Measurements from ENCODE around the gene LHFPL3. TPM values are rescaled to one million over a fixed set of nuclear protein-coding genes. Genes with fewer than 3 reads are reported as not detected.
"Not testable (repeated sequence)": the region's sequence is repeated elsewhere in the genome, so short reads cannot be mapped to it uniquely, and the experiment has no call there.

The LHFPL3 gene
- total RNA-seq, 2 donors from 2014 or later = 0.34 to 0.45 TPM

- intact Hi-C loops (cut with DNase I, micrococcal nuclease) = no loop called here
- no peak for ATAC-seq
- no peak for DNase-seq
Measured at GRCh38 chr7:104895522-104896236, 567.3 kb downstream of the LHFPL3 start.

GRCh38 chr7:104898434-104898833 lies 570.0 kb downstream of the LHFPL3 start:
- intact Hi-C loops (cut with DNase I, micrococcal nuclease) = no loop called here
- ATAC-seq = peak; percentile 51
- no peak for DNase-seq

- ATAC-seq = no peak
- no peak for DNase-seq
- intact Hi-C loops (cut with DNase I, micrococcal nuclease) = no loop called here
Measured at GRCh38 chr7:104900525-104901239, 572.3 kb downstream of the LHFPL3 start.

GRCh38 chr7:104901240-104901619 lies 572.8 kb downstream of the LHFPL3 start:
- intact Hi-C loops (cut with DNase I, micrococcal nuclease) = no loop called here
- ATAC-seq (no peak), DNase-seq (no peak)

- intact Hi-C loops (cut with DNase I, micrococcal nuclease) = no loop called here
- no peak for DNase-seq
- no peak for ATAC-seq
Measured at GRCh38 chr7:104902183-104902582, 573.8 kb downstream of the LHFPL3 start.

GRCh38 chr7:104903044-104903443 lies 574.6 kb downstream of the LHFPL3 start:
- intact Hi-C loops (cut with DNase I, micrococcal nuclease) = no loop called here
- DNase-seq (no peak), ATAC-seq (no peak)

- ATAC-seq (no peak), DNase-seq (no peak)
- intact Hi-C loops (cut with DNase I, micrococcal nuclease) = no loop called here
Measured at GRCh38 chr7:104903846-104904245, 575.4 kb downstream of the LHFPL3 start.

- intact Hi-C loops (cut with DNase I, micrococcal nuclease) = no loop called here
- DNase-seq (no peak), ATAC-seq (no peak)
Measured at GRCh38 chr7:104906032-104906431, 577.6 kb downstream of the LHFPL3 start.

GRCh38 chr7:104906556-104906955 lies 578.2 kb downstream of the LHFPL3 start:
- intact Hi-C loops (cut with DNase I, micrococcal nuclease) = no loop called here
- DNase-seq (no peak), ATAC-seq (peak; percentile 93)

- ATAC-seq (no peak), DNase-seq (no peak)
- intact Hi-C loops (cut with DNase I, micrococcal nuclease) = no loop called here
Measured at GRCh38 chr7:104908636-104909035, 580.2 kb downstream of the LHFPL3 start.

- intact Hi-C loops (cut with DNase I, micrococcal nuclease) = no loop called here
- DNase-seq (no peak), ATAC-seq (peak; percentile 31)
Measured at GRCh38 chr7:104909096-104909495, 580.7 kb downstream of the LHFPL3 start.

GRCh38 chr7:104914421-104914820 lies 586.0 kb downstream of the LHFPL3 start:
- intact Hi-C loops (cut with DNase I, micrococcal nuclease) = no loop called here
- ATAC-seq = peak; percentile 75
- DNase-seq = no peak

- intact Hi-C loops (cut with DNase I, micrococcal nuclease) = no loop called here
- ATAC-seq (no peak), DNase-seq (no peak)
Measured at GRCh38 chr7:104921596-104921995, 593.2 kb downstream of the LHFPL3 start.

GRCh38 chr7:104922182-104923009 lies 594.0 kb downstream of the LHFPL3 start:
- DNase-seq (no peak), ATAC-seq (peak; percentile 19)
- intact Hi-C loops (cut with DNase I, micrococcal nuclease) = no loop called here

- intact Hi-C loops (cut with DNase I, micrococcal nuclease) = no loop called here
- DNase-seq (peak; percentile 87 to 88), ATAC-seq (peak; percentile 80)
Measured at GRCh38 chr7:104923010-104923421, 594.6 kb downstream of the LHFPL3 start.

- intact Hi-C loops (cut with DNase I, micrococcal nuclease); ATAC-seq; DNase-seq: not testable (repeated sequence)
Measured at GRCh38 chr7:104926189-104926588, 597.8 kb downstream of the LHFPL3 start.

GRCh38 chr7:104926601-104927041 lies 598.2 kb downstream of the LHFPL3 start:
- intact Hi-C loops (cut with DNase I, micrococcal nuclease) = no loop called here
- no peak for DNase-seq

GRCh38 chr7:104927055-104927454 lies 598.7 kb downstream of the LHFPL3 start:
- DNase-seq (no peak), ATAC-seq (peak; percentile 23)
- intact Hi-C loops (cut with DNase I, micrococcal nuclease) = no loop called here

More at GRCh38 chr7:104926601-104927041, 598.2 kb downstream of the LHFPL3 start:
- no peak for ATAC-seq

- intact Hi-C loops (cut with DNase I, micrococcal nuclease) = no loop called here
- DNase-seq (no peak), ATAC-seq (no peak)
Measured at GRCh38 chr7:104928721-104929400, 600.5 kb downstream of the LHFPL3 start.
